ENCODE results near the gene DOCK7. TPM values are rescaled to one million over a fixed set of nuclear protein-coding genes. Genes with fewer than 3 reads are reported as not detected.
A peak's percentile ranks its signal among the peaks of the same experiment; 100 is the strongest.

The DOCK7 gene
- total and polyA plus RNA-seq, 2 of the 8 experiments (the other 6 are each of a cell fraction or from before 2014, with no cell fraction given) = 10.2 to 33.7 TPM

DNA sequence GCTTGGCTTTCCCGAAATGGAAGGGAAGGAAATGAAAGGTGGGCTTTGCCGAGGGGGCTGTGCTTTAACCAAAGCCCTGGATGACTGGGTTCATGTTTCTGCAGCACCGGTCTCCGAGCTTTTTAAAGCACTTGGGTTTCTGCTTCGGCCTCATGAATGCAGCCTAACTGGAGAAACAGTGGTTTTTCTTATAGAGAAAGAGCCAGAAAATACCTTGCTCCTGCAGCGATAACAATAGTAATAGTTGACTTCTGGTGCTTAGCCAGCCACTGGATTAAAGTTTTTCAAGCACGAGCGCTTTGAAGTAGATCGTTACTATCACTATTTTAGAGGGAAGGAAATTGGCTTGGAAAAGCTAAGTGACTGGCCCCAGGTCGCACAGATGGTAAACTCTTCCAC is 500 bp upstream of the DOCK7 start:
- H2BK15ac ChIP-seq (ENCODE audit: low read length) = 0 out of 2 replicates have a peak overlapping the region, but pooled peaks have one; percentile 73
- peak overlapping the region; percentile 75 to 83 for H3K4me2 ChIP-seq (ENCODE audit: insufficient read depth in 1 of 2, low read depth in 2 of 2, low read length in 2 of 2)
- no peak overlapping the region for H3K14ac ChIP-seq (ENCODE audit: insufficient read length)
- 2% methylated on average over 10 of the region's 10 CpGs; no CpG with 5 or more reads in 1 of the 2 experiments for WGBS, 2 experiments (ENCODE audit: extremely low coverage in 1 of 2, insufficient coverage in 1 of 2, insufficient read length in 1 of 2, insufficient replicate concordance in 2 of 2, low coverage in 1 of 2, low lambda C conversion rate in 2 of 2, missing lambda C conversion rate in 1 of 2)
- H3K79me2 ChIP-seq (ENCODE audit: control insufficient read depth in 1 of 2, insufficient read depth in 2 of 2, low read length in 2 of 2) = peaks cover 4 to 32% of the 10 kb centered on the region in 2 experiments; a peak in 3 of 4 replicates
- no peaks in the 10 kb centered on the region for H3K27me3 ChIP-seq (replicated peaks in 1 of 4; ENCODE audit: control insufficient read depth in 3 of 4, extremely low read depth in 1 of 4, insufficient read depth in 3 of 4, low read length in 3 of 4)
- H2BK20ac ChIP-seq (ENCODE audit: low read length) = no peak overlapping the region
- H3K9ac ChIP-seq (replicated peaks in 1 of 4; ENCODE audit: extremely low read depth in 1 of 4, low read depth in 3 of 4, low read length in 3 of 4) = peak overlapping the region; percentile 90 to 97 (median 93)
- peak overlapping the region; percentile 89 for H2BK5ac ChIP-seq (ENCODE audit: low read depth, low read length)
- H2BK120ac ChIP-seq (replicated peaks; ENCODE audit: low read depth, low read length) = no peak overlapping the region
- no peak for TF ChIP-seq BRCA1 (IDR thresholded peaks at IDR 0.05; ENCODE audit: low read depth, low read length)
- TF ChIP-seq POLR2A (IDR thresholded peaks at IDR 0.05; ENCODE audit: control extremely low read depth in 1 of 2, low read depth in 2 of 2, low read length in 2 of 2) = no peak
- TF ChIP-seq EGR1 (IDR thresholded peaks at IDR 0.05; ENCODE audit: borderline replicate concordance, low read depth, low read length) = no peak
- peak; percentile 93 for TF ChIP-seq ASH2L (IDR thresholded peaks at IDR 0.05; ENCODE audit: low read length)
- no peak for TF ChIP-seq SP4 (IDR thresholded peaks at IDR 0.05; ENCODE audit: low read length)
- peak; percentile 10; the same call in 1 of the 2 replicates for TF ChIP-seq RBBP5 (IDR thresholded peaks at IDR 0.05; ENCODE audit: borderline replicate concordance, low read depth, low read length)
- TF ChIP-seq RFX5 (IDR thresholded peaks at IDR 0.05; ENCODE audit: borderline replicate concordance, low read depth, low read length) = no peak
- TF ChIP-seq CBX8 (IDR thresholded peaks at IDR 0.05; ENCODE audit: borderline replicate concordance, low read depth, low read length) = no peak
- TF ChIP-seq POLR2AphosphoS5 (IDR thresholded peaks at IDR 0.05; ENCODE audit: low read depth, low read length) = no peak
- no peak for TF ChIP-seq CHD1 (IDR thresholded peaks at IDR 0.05; ENCODE audit: low read depth, low read length)
- H2AK5ac ChIP-seq (ENCODE audit: low read depth, low read length) = no peak overlapping the region
- peak overlapping the region; percentile 79 for H4K91ac ChIP-seq (replicated peaks; ENCODE audit: insufficient read length, low read length)
- ChIA-PET CTCF (ENCODE audit: partially characterized antibody) (interaction anchor here (0.9 to 1.8 kb wide), 2 partner anchors 31 to 57 kb away, joined by 3 to 6 read pairs; no protein-coding TSS in a partner anchor), POLR2A (ENCODE audit: partially characterized antibody) (interaction anchor here (0.6 to 1.4 kb wide), 4 partner anchors 16 to 66 kb away, joined by 3 read pairs; no protein-coding TSS in a partner anchor)
- H3K56ac ChIP-seq (replicated peaks; ENCODE audit: insufficient read length, low read depth, low read length) = peak overlapping the region; percentile 77
- H4K5ac ChIP-seq (ENCODE audit: insufficient read length, low read depth, low read length) = peak overlapping the region; percentile 91
- H3K27ac ChIP-seq (ENCODE audit: low read depth, low read length) = peak overlapping the region; percentile 67; the same call in 1 of the 2 replicates
- no peak overlapping the region for H3K23ac ChIP-seq (ENCODE audit: insufficient read length)
- H3K4ac ChIP-seq (replicated peaks; ENCODE audit: insufficient read length, low read depth, low read length) = no peak overlapping the region
- H2AFZ ChIP-seq (ENCODE audit: low read length) = peak overlapping the region; percentile 98
- peak overlapping the region; percentile 84; the same call in 1 of the 2 replicates for H4K8ac ChIP-seq (ENCODE audit: extremely low read depth, insufficient read depth, low read length)
- peaks cover 3% of the 10 kb centered on the region; the same call in 1 of the 2 replicates for H3K79me1 ChIP-seq (ENCODE audit: low read depth, low read length)
- H2BK12ac ChIP-seq (ENCODE audit: low read depth, low read length) = peak overlapping the region; percentile 5; the same call in 1 of the 2 replicates
- H3K23me2 ChIP-seq (ENCODE audit: low read depth, low read length) = peaks cover 4% of the 10 kb centered on the region; the same call in 1 of the 2 replicates
- peak overlapping the region; percentile 80 to 92 (median 88) for H3K4me3 ChIP-seq (ENCODE audit: extremely low read depth in 1 of 4, insufficient read depth in 2 of 4, low read depth in 3 of 4, low read length in 4 of 4)
- peaks cover 0 to 2% of the 10 kb centered on the region in 2 experiments for H4K20me1 ChIP-seq (replicated peaks in 1 of 2; ENCODE audit: control insufficient read depth in 1 of 2, insufficient read depth in 2 of 2, low read length in 2 of 2)
- peaks cover 0 to 8% (median 4%) of the 10 kb centered on the region in 4 experiments; a peak in 4 of 7 replicates for H3K4me1 ChIP-seq (replicated peaks in 1 of 4; ENCODE audit: control insufficient read depth in 3 of 4, insufficient read depth in 4 of 4, low read length in 3 of 4)
- H3K9me3 ChIP-seq (ENCODE audit: insufficient read depth in 2 of 2, low read depth in 1 of 2, low read length in 1 of 2) = no peaks in the 10 kb centered on the region; a peak in 1 of 4 replicates
- DNase-seq (ENCODE audit: low read depth in 1 of 2, low spot score in 2 of 2) (no peak), FAIRE-seq (no peak)
- H3K36me3 ChIP-seq (ENCODE audit: control insufficient read depth in 2 of 4, insufficient read depth in 4 of 4, low read length in 3 of 4) = no peaks in the 10 kb centered on the region
- peak overlapping the region; percentile 94; the same call in 1 of the 2 replicates for H3K18ac ChIP-seq (ENCODE audit: extremely low read depth, low read length)

Measured in H1 (cell line).